Glutamatergic neuron (in vitro differentiated cells): Measurements from ENCODE around the gene FCRL3. TPM values are rescaled to one million over a fixed set of nuclear protein-coding genes. Genes with fewer than 3 reads are reported as not detected.

Experiments
- DNase-seq: peaks from one replicate; pipeline ENCODE4 v3.0.0; 2022
- H3K27ac Mint-ChIP-seq: one replicate; pipeline ENCODE4 v1.8.0; 2020; ENCODE audit warnings: mild to moderate bottlenecking, mixed read lengths, inconsistent platforms; ENCODE audit not compliant: unreplicated experiment
- H3K27me3 Mint-ChIP-seq: one replicate; pipeline ENCODE4 v1.8.0; 2020; ENCODE audit warnings: mild to moderate bottlenecking, moderate library complexity, mixed read lengths, inconsistent platforms; ENCODE audit not compliant: unreplicated experiment
- H3K36me3 Mint-ChIP-seq: one replicate; pipeline ENCODE4 v1.8.0; 2020; ENCODE audit warnings: mild to moderate bottlenecking, mixed read lengths, inconsistent platforms; ENCODE audit not compliant: unreplicated experiment
- H3K4me1 Mint-ChIP-seq: one replicate; pipeline ENCODE4 v1.8.0; 2020; ENCODE audit warnings: mild to moderate bottlenecking, low read depth, mixed read lengths, inconsistent platforms; ENCODE audit not compliant: unreplicated experiment
- H3K4me3 Mint-ChIP-seq: one replicate; pipeline ENCODE4 v1.8.0; 2020; ENCODE audit warnings: mild to moderate bottlenecking, mixed read lengths, inconsistent platforms; ENCODE audit not compliant: unreplicated experiment
- H3K9me3 Mint-ChIP-seq: one replicate; pipeline ENCODE4 v1.8.0; 2020; ENCODE audit warnings: mild to moderate bottlenecking, moderate library complexity, mixed read lengths, inconsistent platforms; ENCODE audit not compliant: unreplicated experiment
- CTCF ChIP-seq: fragments of 200-600 bp; sonication (generic); IDR thresholded peaks from one replicate; pipeline ENCODE4 v1.5.0; 2021; ENCODE audit not compliant: partially characterized antibody, unreplicated experiment
- total RNA-seq: library from RNA; stranded (reverse); fragmentation: NEBNext Ultra II Directional; extraction: Animal tissue kit (Norgen Biotek cat#: 25700); gene quantifications from one replicate; pipeline ENCODE4 v1.2.1, GENCODE V29; 2021; ENCODE audit not compliant: unreplicated experiment

Gene FCRL3
- total RNA-seq, 1 donor from 2014 or later: not detected

GRCh38 chr1:157700305-157700704 is 264 bp downstream of the FCRL3 start:
- TF ChIP-seq CTCF: no peak
- H3K4me1 Mint-ChIP-seq: no peaks in the 10 kb centered on the region
- H3K27ac Mint-ChIP-seq: no peak overlapping the region
- H3K27me3 Mint-ChIP-seq: no peaks in the 10 kb centered on the region
- no peaks in the 10 kb centered on the region for H3K36me3 Mint-ChIP-seq
- H3K4me3 Mint-ChIP-seq: no peak overlapping the region
- no peak for DNase-seq
- no peaks in the 10 kb centered on the region for H3K9me3 Mint-ChIP-seq

- DNase-seq: no peak
- Mint-ChIP-seq H3K9me3 (no peaks in the 10 kb centered on the region), H3K27ac (no peak overlapping the region), H3K36me3 (peaks cover 4% of the 10 kb centered on the region), H3K27me3 (peaks cover 2% of the 10 kb centered on the region), H3K4me1 (no peaks in the 10 kb centered on the region), H3K4me3 (no peak overlapping the region)
- TF ChIP-seq CTCF: no peak
Measured at GRCh38 chr1:157697781-157698569, 2.6 kb downstream of the FCRL3 start.

- Mint-ChIP-seq H3K36me3 (peaks cover 4% of the 10 kb centered on the region), H3K27me3 (peaks cover 2% of the 10 kb centered on the region), H3K9me3 (no peaks in the 10 kb centered on the region), H3K4me3 (no peak overlapping the region), H3K27ac (no peak overlapping the region), H3K4me1 (no peaks in the 10 kb centered on the region)
- DNase-seq: no peak
- TF ChIP-seq CTCF: no peak
Measured at GRCh38 chr1:157696966-157697628, 3.5 kb downstream of the FCRL3 start.

GRCh38 chr1:157695417-157695816 is 5.2 kb downstream of the FCRL3 start:
- no peak for TF ChIP-seq CTCF
- H3K36me3 Mint-ChIP-seq: peaks cover 4% of the 10 kb centered on the region
- no peak overlapping the region for H3K4me3 Mint-ChIP-seq
- H3K27ac Mint-ChIP-seq: no peak overlapping the region
- DNase-seq: no peak
- H3K27me3 Mint-ChIP-seq: peaks cover 2% of the 10 kb centered on the region
- H3K4me1 Mint-ChIP-seq: peaks cover 12% of the 10 kb centered on the region
- no peaks in the 10 kb centered on the region for H3K9me3 Mint-ChIP-seq
